PC-9 (cell line): ENCODE results near the gene RHCG. TPM values are rescaled to one million over a fixed set of nuclear protein-coding genes. Genes with fewer than 3 reads are reported as not detected.

Experiments
- BruUV-seq: library from RNA; stranded (reverse); fragments of 400-500 nt; replicated peaks from 2 replicates; lab custom pipeline; 2021; lab: Mats Ljungman, UMichigan
- CTCF ChIA-PET: fragments of 300-600 bp; sonication (Branson Sonifier 250); formaldehyde crosslinking; loops from one replicate; lab custom pipeline; 2022; ENCODE audit warnings: antibody characterized with exemption; lab: Charles Lee
- POLR2A ChIA-PET: fragments of 300-600 bp; sonication (Branson Sonifier 250); formaldehyde crosslinking; loops from one replicate; lab custom pipeline; 2022; ENCODE audit warnings: antibody characterized with exemption; ENCODE audit not compliant: unreplicated experiment; lab: Charles Lee
- DNase-seq, 2 experiments: peaks; one replicate each; pipeline versions ENCODE4 v3.0.0 to v3.0.0-alpha.2; 2015 to 2022; ENCODE audit warnings: mixed read lengths in 1 of 2
- H2AFZ ChIP-seq: fragments of 200-600 bp; sonication (generic); 2 replicates; pipeline ENCODE4 v1.8.1; 2017; ENCODE audit warnings: antibody characterized with exemption
- H3F3A ChIP-seq: fragments of 200-600 bp; sonication (generic); 2 replicates; pipeline ENCODE4 v1.8.1; 2017; ENCODE audit warnings: antibody characterized with exemption, mild to moderate bottlenecking, low read depth; ENCODE audit not compliant: insufficient read depth
- H3K27ac ChIP-seq: fragments of 200-600 bp; sonication (generic); 2 replicates; pipeline ENCODE4 v1.6.1; 2016; ENCODE audit warnings: mixed run types
- H3K27me3 ChIP-seq: fragments of 200-600 bp; sonication (generic); 2 replicates; pipeline ENCODE4 v1.6.1; 2016; ENCODE audit warnings: low read depth, mixed run types; ENCODE audit not compliant: insufficient read depth
- H3K36me3 ChIP-seq: fragments of 200-600 bp; sonication (generic); 2 replicates; pipeline ENCODE4 v1.6.1; 2016; ENCODE audit warnings: low read depth, mixed run types
- H3K4me1 ChIP-seq: fragments of 200-600 bp; sonication (generic); replicated peaks from 2 replicates; pipeline ENCODE4 v1.6.1; 2016; ENCODE audit warnings: mixed run types; ENCODE audit not compliant: insufficient read depth
- H3K4me2 ChIP-seq: fragments of 200-600 bp; sonication (generic); 2 replicates; pipeline ENCODE4 v1.6.1; 2017; ENCODE audit warnings: mixed run types
- H3K4me3 ChIP-seq: fragments of 200-600 bp; sonication (generic); 2 replicates; pipeline ENCODE4 v1.6.1; 2016; ENCODE audit warnings: mixed run types
- H3K79me2 ChIP-seq: fragments of 200-600 bp; sonication (generic); 2 replicates; pipeline ENCODE4 v1.6.1; 2017; ENCODE audit warnings: low read depth, mixed run types
- H3K9me2 ChIP-seq: fragments of 200-600 bp; sonication (generic); 2 replicates; pipeline ENCODE4 v1.8.1; 2017; ENCODE audit warnings: mild to moderate bottlenecking; ENCODE audit not compliant: insufficient read depth
- H3K9me3 ChIP-seq: fragments of 200-600 bp; sonication (generic); 2 replicates; pipeline ENCODE4 v1.8.1; 2016; ENCODE audit warnings: low read depth; ENCODE audit not compliant: insufficient read depth
- H4K20me1 ChIP-seq: fragments of 200-600 bp; sonication (generic); 2 replicates; pipeline ENCODE4 v1.8.1; 2017; ENCODE audit not compliant: insufficient read depth
- EZH2 ChIP-seq: fragments of 200-600 bp; sonication (generic); IDR thresholded peaks from 2 replicates; pipeline ENCODE4 v1.8.0; 2017; ENCODE audit warnings: antibody characterized with exemption, low read depth
- intact Hi-C: fragments of 100-400 bp; cut with micrococcal nuclease; formaldehyde crosslinking; loops from one replicate; pipeline ENCODE4 v1.10.0; 2022; ENCODE audit not compliant: unreplicated experiment
- total RNA-seq: library from RNA; stranded (reverse); gene quantifications from 2 replicates; pipeline ENCODE4 v1.2.3, GENCODE V29; 2021
- TF ChIP-seq, protein P1 (sequence below): fragments of 200-600 bp; sonication (generic); conservative IDR thresholded peaks from 2 replicates; pipeline ENCODE4 v1.6.1; 2017; ENCODE audit warnings: mixed run types, antibody characterized with exemption, mild to moderate bottlenecking, moderate library complexity

The RHCG gene
- total RNA-seq, 1 experiment from 2014 or later: 0.26 TPM

DNA sequence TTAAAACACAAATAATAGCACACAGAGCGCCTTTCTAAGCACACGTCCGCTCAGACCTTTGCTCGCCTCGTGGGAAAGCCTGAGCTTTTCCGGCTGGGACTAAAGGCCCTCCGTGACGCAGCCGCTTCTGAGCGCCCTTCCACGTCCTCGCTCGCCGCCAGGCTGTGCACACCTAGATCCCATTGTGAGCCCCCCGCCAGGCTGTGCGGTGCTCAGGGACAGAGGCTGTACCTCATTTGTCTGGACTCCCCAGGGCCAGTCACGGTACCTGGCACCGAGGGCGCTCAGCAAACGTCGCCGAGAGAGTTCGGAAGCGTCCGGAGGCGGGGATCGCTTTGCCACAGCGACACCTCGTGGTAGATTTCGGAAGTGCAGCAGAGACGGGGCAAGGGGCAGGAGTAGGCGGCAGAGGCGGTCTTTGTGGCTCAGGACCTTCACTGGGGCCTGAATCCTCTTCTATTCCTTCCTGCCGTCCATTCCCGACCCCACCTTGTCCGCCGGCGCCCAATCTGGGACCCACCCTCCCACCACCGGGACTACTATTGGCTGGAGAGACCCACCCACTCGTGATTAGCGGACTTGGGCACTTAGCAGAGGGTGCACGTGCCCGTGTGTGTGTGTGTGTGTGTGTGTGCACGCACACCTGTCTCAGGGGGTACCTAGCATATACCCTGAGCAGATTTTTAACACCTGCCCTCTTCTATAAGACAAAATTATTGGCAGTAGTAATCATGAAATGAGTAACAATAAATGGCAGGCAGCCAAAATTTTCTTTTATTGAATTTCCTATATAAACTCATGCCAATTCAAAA lies 65.6 kb downstream of the RHCG start:
- ChIA-PET POLR2A (no interaction called here), CTCF (interaction anchor here (0.5 to 1.8 kb wide), 4 partner anchors 14 to 309 kb away, joined by 3 to 15 read pairs (median 6); no protein-coding TSS in a partner anchor)
- BruUV-seq: no TSS peak

GRCh38 chr15:89429986-89430385 lies 66.4 kb downstream of the RHCG start:
- Histone ChIP-seq H3K79me2 (no peaks in the 10 kb centered on the region), H3K27ac (no peak overlapping the region), H3K4me2 (peak overlapping the region; percentile 86), H3K9me3 (no peaks in the 10 kb centered on the region), H3K9me2 (no peaks in the 10 kb centered on the region), H4K20me1 (no peaks in the 10 kb centered on the region), H3K4me3 (no peak overlapping the region; the same call in 1 of the 2 replicates), H3K4me1 (peaks cover 12% of the 10 kb centered on the region; the same call in 1 of the 2 replicates), H2AFZ (peak overlapping the region; percentile 77; the same call in 1 of the 2 replicates), H3K36me3 (no peaks in the 10 kb centered on the region), H3K27me3 (no peaks in the 10 kb centered on the region), H3F3A (no peaks in the 10 kb centered on the region)
- no TSS peak for BruUV-seq
- DNase-seq: no peak
- ChIA-PET CTCF (interaction anchor here (0.5 to 1.8 kb wide), 4 partner anchors 13 to 310 kb away, joined by 3 to 15 read pairs (median 6); no protein-coding TSS in a partner anchor), POLR2A (no interaction called here)
- intact Hi-C loops: loop anchor here (1.0 to 5.0 kb wide), 3 partner anchors 42 to 127 kb away; no protein-coding TSS in a partner anchor
- TF ChIP-seq, protein P1, sequence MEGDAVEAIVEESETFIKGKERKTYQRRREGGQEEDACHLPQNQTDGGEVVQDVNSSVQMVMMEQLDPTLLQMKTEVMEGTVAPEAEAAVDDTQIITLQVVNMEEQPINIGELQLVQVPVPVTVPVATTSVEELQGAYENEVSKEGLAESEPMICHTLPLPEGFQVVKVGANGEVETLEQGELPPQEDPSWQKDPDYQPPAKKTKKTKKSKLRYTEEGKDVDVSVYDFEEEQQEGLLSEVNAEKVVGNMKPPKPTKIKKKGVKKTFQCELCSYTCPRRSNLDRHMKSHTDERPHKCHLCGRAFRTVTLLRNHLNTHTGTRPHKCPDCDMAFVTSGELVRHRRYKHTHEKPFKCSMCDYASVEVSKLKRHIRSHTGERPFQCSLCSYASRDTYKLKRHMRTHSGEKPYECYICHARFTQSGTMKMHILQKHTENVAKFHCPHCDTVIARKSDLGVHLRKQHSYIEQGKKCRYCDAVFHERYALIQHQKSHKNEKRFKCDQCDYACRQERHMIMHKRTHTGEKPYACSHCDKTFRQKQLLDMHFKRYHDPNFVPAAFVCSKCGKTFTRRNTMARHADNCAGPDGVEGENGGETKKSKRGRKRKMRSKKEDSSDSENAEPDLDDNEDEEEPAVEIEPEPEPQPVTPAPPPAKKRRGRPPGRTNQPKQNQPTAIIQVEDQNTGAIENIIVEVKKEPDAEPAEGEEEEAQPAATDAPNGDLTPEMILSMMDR: no peak
- TF ChIP-seq EZH2: no peak

More for the DNA sequence above, 65.6 kb downstream of the RHCG start:
- peaks cover 12% of the 10 kb centered on the region; the same call in 1 of the 2 replicates for H3K4me1 ChIP-seq
- peak overlapping the region; percentile 77 for H2AFZ ChIP-seq
- no peaks in the 10 kb centered on the region for H3K9me3 ChIP-seq
- intact Hi-C loops: loop anchor here (1.0 to 5.0 kb wide), 3 partner anchors 42 to 127 kb away; no protein-coding TSS in a partner anchor
- H3K4me2 ChIP-seq: peak overlapping the region; percentile 86
- no peaks in the 10 kb centered on the region for H3K9me2 ChIP-seq
- H4K20me1 ChIP-seq: no peaks in the 10 kb centered on the region
- H3K27me3 ChIP-seq: peaks cover 5% of the 10 kb centered on the region
- no peak overlapping the region for H3K27ac ChIP-seq
- H3K79me2 ChIP-seq: no peaks in the 10 kb centered on the region
- no peaks in the 10 kb centered on the region for H3F3A ChIP-seq
- DNase-seq: peak in 1 of 2 experiments; percentile 82
- no peaks in the 10 kb centered on the region for H3K36me3 ChIP-seq
- TF ChIP-seq, protein P1: peak; percentile 97
- no peak for TF ChIP-seq EZH2
- peak overlapping the region; percentile 54 for H3K4me3 ChIP-seq

DNA sequence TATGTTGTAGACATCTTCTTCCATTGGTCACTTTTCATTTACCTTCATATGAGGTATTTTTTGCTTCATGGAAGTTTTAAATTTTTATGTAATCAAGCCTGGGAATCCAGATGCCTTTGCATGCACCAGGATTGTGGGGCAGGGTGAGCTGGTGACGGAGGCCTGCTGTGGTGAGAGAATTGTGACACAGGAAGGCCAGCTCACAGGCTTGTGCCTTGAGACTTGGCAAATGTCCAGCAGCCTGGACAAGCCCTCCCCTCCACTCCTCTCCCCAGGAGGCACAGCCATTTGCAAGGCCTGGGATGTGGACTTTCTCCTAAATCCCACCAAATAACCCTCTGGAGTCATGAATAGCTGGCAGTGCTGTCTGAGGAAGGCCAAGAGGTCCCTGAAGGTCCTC lies 67.4 kb downstream of the RHCG start:
- TF ChIP-seq EZH2: no peak
- TF ChIP-seq, protein P1: no peak
- H3F3A ChIP-seq: no peaks in the 10 kb centered on the region
- BruUV-seq: no TSS peak
- CTCF ChIA-PET: interaction anchor here (0.6 to 1.8 kb wide), 3 partner anchors 10 to 70 kb away, joined by 5 to 9 read pairs (median 9); no protein-coding TSS in a partner anchor
- no peak overlapping the region for H3K27ac ChIP-seq
- intact Hi-C loops: no loop called here
- H3K4me1 ChIP-seq: peaks cover 12% of the 10 kb centered on the region; the same call in 1 of the 2 replicates
- no peaks in the 10 kb centered on the region for H3K9me2 ChIP-seq
- H3K4me2 ChIP-seq: no peak overlapping the region
- no peaks in the 10 kb centered on the region for H3K36me3 ChIP-seq
- DNase-seq: peak; percentile 25 to 62
- H4K20me1 ChIP-seq: no peaks in the 10 kb centered on the region
- no peaks in the 10 kb centered on the region for H3K79me2 ChIP-seq
- POLR2A ChIA-PET: no interaction called here
- H2AFZ ChIP-seq: no peak overlapping the region
- no peak overlapping the region for H3K4me3 ChIP-seq
- no peaks in the 10 kb centered on the region for H3K9me3 ChIP-seq
- H3K27me3 ChIP-seq: no peaks in the 10 kb centered on the region
